Frontal cortex (tissue), 4 donors: ENCODE data around the gene ARHGEF37. TPM values are rescaled to one million over a fixed set of nuclear protein-coding genes. Genes with fewer than 3 reads are reported as not detected.

Source experiments
- DNase-seq, 2 donors: peaks; one replicate each; pipeline ENCODE4 v3.0.0; 2012; ENCODE audit warnings: low spot score in 2 of 2
- FAIRE-seq: peaks from 2 replicates; lab custom pipeline; 2012; peaks lifted over from hg19 to GRCh38; lab: Jason Lieb, UNC
- total RNA-seq: library from RNA; depleted of rRNA; stranded (reverse); fragments of >200 nt; gene quantifications from one replicate; pipeline ENCODE4 v1.2.3, GENCODE V29; 2014
- donor health status: control.
- donor health status: control.
- donor health status: control.

The ARHGEF37 gene
- total RNA-seq, 1 donor from 2014 or later, result 1.2 TPM

DNA sequence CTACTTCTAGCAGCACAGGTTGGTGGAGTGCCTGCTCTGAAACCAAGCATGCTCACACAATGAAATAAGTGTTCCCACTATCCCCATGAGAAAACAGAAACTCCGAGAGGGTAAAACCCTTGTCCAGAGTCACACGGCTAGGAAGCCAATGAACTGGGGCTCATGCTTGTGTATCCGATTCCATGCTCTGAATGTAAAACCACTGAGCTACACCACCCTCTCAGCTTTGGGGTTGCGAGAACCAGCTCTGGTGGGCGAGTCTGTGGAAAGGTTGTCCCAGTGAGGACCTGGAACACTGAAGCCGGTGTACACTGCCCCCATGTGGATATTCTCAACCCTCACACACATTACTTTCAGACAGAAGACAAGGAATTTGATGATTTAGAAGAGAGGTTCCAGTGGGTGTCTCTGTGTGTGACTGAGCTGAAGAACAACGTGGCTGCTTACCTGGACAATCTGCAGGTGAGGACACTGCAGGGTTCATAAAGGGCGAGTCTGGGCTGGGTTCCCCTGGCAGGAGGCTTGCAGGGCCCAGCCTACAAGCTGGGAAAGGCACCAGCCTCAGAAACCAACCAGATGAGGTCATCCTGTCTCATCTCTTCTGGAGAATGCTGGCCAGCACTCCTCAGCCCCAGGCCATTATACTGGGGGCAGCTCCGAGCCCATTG, 37.4 kb downstream of the ARHGEF37 start:
- DNase-seq (peak; percentile 37 to 64), FAIRE-seq (no peak)

DNA sequence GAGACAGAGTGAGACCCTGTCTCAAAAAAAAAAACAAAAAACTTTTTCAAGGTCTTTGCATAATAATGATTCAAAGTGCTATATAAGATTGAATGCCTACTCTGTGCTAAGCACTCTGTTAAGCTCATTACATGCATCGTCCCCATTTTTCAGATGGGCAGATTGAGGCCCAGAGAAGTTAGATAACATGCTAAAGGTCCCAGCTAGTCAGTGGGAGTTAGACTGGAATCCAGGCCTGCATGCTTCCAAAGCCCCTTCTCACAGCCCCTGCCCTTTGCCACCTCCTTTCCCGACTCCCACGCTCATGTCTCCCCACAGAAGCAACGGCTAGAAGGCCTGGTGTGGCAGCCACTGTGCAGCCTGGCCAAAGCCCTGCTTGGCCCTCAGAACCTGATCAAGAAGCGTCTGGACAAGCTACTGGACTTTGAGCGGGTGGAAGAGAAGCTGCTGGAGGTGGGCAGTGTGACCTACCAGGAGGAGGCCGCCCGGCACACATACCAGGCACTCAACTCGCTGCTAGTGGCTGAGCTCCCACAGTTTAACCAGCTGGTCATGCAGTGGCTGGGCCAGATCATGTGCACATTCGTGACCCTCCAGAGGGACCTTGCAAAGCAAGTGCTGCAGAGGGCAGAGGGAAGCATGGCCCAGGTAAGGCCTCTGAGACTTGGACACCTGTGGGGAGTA, 40.3 kb downstream of the ARHGEF37 start:
- FAIRE-seq (no peak), DNase-seq (no peak)

DNA sequence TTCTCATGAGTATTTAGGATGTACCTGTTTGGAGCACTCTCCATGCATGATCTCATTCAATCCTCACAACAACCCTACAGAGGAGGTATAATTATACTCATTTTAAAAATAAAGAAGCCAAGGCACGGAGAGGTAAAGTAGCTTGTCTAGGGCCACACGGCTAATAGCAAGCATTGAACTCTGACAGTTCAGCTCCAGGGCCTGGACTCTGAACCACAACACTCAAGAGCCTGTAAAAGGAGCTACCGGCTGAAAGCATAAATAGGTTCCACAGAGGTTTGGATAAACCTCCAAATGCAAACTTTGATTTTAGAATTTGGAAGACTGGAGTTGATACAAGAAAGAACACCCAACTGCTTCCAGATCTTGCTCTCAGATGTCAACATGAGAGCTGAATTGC, 41.2 kb downstream of the ARHGEF37 start:
- FAIRE-seq (no peak), DNase-seq (no peak)

DNA sequence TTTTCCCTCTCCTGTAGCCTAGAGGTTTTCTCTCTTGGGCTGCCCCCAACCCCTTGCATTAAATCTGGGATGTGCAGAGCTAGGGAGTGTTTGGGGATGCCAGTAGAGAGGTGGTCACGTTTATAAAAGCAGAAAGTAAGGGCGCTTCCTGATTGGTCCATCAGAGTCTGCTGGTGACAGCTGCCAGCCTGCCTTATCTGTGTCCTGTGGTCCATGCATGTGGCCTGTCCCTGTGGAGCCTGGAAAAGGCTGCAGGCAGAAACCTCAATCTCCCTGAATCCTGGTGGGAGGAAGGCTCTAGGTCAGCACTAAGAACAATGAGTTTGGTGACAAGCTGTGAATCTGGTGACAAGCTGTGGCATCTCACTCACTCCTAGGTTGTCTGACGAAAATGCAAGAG, 42.2 kb downstream of the ARHGEF37 start:
- no peak for DNase-seq
- FAIRE-seq, result no peak

DNA sequence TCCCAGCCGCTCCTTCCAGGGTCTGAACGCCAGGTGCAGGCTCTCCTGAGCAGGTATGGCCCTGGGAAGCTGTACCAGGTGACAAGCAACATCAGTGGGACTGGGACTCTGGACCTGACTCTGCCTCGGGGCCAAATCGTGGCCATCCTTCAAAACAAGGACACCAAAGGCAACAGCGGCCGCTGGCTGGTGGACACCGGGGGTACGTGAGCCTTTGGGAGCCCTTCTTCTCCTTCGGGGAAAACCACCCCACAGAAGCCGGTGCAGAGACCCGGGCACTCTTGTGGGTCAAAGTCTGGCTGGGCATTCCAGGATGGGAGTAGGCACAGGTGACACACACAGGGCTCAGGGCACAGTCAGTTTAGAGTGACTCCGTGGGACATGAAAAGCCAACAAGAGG, 45.8 kb downstream of the ARHGEF37 start:
- no peak for FAIRE-seq
- no peak for DNase-seq

DNA sequence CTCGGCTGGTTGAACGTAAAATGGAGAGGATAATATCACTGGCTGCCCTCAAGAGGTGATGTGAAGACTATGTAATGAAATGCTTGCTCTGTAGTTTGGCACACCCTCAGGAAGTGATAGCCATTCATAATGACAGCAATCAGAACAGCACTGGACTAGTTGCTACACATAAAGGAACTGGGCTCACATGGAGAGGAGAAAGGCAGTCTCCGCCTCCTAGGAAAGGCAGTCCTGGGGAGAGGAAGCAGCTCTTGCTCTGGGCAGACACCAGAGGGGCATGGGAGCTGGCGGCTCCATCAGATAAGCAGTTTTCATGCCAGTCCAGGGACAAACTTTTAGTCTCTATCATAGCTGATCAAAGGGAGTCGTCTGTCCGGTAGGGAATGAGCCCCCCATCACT, 46.9 kb downstream of the ARHGEF37 start:
- FAIRE-seq, result no peak

DNA sequence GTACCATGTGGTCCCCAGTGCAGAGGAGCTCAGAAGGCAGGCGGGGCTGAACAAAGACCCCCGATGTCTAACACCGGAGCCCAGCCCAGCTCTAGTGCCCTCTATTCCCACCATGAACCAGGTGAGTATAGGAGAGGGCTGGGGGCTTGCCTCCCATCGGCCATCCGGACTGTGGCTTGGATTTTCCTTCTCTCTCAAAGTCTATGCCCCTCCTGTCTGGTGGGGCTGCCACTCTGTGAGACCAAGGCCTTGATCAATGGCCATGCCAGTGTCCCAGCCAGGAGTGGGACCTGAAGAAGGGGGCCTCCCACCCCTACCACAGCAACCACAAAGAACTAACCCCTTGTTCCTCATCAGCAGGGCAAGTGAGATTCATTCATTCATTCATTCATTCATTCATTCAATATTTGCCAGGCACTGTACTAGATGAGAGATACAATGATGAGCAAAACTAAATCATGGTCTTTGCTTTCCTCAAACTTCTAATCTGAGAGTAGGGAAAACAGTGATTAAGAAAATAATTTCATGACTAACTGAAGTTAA, 47.6 kb downstream of the ARHGEF37 start:
- FAIRE-seq (no peak), DNase-seq (no peak)

More for the DNA sequence above, 46.9 kb downstream of the ARHGEF37 start:
- no peak for DNase-seq

DNA sequence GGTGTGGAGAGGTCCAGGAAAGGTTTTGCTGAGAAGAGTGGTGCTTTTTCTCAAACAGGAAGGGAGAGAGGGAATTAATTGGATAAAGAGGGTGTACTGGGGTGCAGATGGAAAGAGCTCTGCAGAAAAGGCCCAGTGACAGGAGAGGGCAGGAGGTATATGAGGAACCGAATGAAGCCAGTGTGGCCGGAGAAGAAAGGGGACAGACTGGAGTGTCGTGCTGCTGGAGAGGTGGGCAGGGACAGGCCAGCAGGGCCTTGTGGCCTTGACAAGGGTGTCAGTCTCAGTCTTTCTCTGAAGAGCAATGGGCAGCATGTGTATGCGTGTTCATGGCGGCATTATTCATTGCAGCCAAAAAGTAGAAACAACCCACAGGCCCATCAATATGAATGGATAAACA, 48.1 kb downstream of the ARHGEF37 start:
- FAIRE-seq, result no peak
- no peak for DNase-seq

DNA sequence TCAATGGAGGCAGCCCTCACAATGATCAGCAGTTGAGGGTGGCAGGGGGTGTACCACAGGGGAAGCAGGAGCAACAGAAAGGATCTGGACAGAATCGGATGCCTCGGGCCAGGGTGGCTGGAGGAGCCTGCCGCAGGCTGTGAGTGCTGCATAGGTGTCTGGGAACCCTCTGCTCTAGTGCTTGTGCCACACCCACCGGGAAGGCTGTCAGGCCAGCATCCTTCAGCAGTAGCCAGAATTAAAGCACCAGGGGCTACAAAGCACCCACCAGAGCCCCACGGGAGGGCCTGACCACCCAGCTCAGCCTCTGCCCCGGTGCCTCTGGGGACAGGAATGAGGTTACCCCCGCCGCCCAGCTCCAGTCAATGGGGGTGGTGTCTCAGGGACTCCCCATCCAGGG, 49.0 kb downstream of the ARHGEF37 start:
- DNase-seq, result no peak
- no peak for FAIRE-seq

DNA sequence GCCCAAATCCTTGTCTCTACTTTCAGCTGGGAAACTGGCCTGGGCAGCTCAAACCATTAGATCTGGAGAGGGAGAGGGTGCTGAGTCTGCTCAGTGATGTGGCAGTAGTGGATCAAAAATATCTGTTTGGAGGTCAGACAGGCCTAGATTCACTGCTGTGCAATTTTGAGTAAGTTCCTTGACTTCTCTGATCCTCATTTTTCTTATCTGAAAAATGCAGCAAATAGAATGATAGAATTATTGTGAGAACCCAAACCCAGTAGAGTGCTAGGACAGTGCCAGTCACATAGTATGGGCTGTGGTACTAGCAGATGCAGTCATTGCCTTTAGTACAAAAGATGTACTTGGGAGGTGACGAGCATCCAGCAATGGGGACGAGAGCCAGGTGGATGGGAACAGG, 50.2 kb downstream of the ARHGEF37 start:
- FAIRE-seq (no peak), DNase-seq (no peak)

DNA sequence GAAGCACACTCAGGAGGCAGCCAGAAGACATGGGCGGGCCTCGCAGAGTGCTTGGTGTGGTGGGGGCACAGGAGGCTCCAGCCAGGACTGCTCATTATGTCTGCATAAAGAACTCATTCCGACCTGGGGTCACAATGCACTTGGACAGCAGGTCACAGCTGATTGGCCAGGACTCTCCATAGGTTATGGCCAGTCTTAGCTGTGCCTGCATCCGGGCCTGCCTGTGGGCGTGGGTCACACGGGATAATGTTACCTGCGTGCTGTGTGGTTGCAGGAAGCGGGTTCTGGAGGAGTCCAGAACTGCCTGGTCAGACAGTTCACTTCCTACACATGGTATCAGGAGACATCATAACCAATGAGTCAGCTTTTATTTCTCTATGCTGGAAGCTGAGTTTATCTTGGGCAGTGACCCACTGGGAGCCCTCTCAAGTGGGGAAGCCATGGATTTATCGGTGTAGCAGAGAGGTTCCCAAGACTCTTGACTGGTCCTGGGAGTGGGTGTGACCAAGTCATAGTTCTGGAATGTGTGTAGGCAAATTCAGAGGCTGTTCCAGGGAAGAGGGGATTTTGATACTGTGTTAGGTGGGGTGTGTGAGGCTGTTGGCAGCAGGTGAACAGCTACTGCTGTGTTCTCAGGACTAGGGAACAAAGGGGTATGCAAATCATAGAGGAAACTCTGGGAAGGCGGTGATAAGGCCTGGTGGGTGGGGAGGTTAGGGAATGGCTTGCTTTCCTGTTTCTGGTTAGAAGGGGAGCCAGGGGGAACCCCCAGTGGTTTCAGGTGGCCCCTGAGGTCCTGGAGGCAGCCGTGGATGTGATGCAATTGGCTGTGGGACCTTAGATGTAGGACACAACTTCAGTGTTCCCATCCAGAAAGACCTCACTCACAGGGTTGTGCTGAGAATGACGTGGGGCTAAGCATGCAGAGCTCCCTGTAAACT, 51.3 kb downstream of the ARHGEF37 start:
- FAIRE-seq, result no peak
- no peak for DNase-seq

DNA sequence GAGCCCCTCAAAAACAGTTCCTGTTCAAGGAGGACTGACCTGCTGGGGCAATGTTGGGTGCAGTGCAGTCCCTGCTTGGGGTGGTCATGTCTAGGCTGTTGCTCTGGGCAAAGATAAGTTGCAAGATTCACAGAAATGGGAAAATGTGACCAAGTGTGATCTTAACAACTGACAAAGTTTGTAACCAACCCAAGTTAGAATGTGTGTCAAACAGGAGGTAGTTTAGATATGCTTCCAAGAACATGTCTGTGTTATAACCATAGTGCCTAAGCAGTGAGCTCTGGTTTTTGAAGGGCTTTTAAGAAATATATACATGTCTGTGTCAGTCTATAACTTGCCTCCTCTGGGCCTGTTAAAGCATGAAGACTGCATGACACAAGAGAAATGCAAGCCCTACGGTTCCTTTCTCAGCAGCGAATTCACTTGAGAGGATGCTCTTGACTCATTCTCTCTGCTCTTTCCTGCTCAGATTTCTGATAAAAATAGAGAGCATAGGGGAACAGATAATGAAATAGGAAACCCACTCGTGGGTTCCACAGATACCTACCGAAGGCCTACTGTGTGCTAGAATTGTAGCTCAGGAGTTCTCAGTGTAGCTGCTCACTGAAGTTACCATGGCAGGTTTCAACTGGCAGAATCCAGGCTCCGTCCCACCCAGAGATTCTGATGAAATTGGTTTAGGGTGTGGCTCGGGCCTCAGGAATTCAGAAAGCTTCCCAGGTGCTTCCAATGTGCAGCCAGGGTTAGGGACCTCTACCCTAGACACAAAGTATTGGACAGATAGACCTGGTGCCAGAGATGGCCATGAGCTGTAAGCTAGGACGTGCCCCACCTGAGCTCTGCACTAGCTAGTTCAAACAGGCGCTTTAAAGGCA, 52.4 kb downstream of the ARHGEF37 start:
- DNase-seq (no peak), FAIRE-seq (no peak)

DNA sequence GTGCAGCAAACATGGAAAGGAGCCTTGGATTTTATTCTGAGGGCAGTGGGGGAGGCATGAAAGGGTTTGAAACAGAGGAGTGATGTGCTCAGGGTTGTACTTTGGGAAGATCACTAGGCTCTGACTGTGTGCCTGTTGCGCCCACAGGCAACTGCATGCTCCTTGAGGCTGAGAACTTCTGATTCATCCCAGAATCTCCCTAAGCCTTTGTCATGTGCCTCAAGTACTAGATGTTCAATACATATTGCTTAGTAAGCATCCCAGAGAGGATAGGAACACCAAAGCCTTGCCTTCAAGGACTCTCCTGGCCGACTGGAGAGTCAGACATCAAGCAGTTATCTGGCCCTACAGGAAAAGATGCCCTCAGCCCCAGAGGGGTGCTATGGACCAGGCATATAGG, 54.1 kb downstream of the ARHGEF37 start:
- FAIRE-seq (no peak), DNase-seq (no peak)

DNA sequence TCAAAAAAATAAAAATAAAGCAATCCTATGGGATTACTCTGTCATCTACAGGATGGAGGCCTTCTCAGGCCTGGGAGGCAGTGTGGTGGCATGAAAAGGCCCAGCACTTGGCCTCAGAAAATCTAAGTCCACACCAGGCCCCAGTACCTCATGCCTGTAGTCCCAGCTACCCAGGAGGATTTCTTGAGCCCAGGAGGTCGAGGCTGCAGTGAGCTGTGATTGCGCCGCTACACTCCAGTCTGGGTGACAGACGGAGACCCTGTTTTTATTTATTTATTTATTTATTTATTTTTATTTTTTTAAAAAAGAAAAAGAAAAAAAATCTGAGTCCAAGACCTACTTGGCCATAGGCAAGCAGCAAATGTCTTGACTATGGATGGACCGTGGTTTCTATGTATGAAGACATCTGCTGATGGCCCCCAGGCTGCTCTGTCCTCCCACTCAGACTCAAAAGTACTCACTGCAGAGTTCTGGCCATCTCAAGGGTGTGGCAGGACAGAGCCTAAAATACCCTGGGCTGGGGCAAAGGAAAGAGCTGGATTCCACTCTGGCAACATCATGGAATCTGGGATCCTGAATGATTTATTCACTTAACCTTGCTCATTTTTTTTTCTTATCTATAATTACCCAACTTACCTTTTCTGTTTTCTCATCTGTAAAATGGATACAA, 55.0 kb downstream of the ARHGEF37 start:
- FAIRE-seq (no peak), DNase-seq (no peak)

DNA sequence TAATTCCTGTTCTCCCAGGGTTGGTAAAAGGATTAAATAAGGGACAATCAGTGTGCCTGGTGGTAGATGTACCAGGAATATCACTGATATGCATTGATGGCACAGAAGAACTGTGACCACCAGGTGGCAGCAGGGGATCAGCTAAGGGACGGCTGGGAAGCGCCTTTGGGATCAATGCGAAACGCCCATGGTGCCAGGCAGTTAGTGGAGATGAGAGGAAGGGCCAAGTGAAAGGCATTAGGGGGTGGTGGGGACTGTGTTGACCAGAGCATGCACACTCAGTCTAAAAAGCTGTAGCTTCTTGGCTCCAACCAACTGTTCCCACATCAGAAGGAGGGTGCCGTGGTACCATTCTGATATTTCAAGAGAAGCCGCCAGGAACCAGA, 55.6 kb downstream of the ARHGEF37 start:
- FAIRE-seq, result no peak
- DNase-seq, result peak; percentile 37 to 72

DNA sequence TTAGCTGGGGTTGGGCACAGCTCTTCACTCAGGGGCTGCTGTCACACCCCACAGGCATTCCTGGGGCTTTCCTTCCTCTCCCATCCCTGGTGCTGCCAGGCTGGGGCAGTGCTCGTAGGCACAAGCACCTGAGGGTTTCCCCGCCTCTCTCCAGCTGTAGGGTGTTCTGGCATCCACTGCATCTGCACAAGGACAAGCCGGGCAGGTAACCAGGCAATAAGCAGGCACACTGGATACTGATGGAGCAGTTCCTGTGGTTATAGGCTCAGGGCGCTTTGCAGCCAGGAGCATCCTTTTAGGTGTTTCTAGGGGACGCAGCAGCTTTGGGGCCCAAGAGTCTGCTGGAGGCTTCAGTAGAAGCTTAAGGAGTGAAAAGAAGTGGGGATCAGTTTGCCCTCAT, 56.8 kb downstream of the ARHGEF37 start:
- no peak for FAIRE-seq
- DNase-seq, result no peak

DNA sequence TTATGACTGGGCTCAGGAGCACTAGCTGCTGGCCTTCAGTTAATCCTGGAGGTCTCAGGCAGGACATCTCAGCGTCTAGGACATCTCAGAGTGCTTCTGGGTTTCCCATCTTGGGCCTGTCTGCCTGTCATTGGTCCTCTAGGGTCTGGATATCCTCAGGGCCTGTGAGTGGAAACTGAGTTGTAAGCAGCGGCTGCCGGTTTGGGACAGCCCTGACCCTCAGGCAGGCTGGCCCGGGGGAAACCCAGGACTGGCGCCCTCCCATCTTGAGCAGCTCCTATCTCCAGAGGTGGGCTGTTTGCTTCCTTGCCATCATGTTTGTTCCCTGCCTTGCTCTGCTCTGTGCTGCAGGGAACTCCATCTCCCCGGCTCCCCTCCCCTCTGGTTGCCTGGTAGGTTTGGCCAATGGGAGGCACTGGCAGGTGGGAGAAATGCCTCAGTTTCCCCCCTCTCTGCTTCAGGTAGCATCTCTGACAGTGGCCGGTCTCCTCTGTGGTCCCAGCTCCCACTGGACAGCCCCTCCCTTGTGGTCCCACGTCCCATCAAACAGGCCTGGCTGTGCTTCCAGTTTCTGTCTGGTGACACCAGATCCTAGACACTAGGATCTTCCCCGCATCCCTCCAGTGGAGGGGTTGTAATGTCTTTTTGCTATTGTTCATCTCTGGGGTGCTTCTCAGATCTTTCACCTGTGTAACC, 57.4 kb downstream of the ARHGEF37 start:
- FAIRE-seq, result no peak

DNA sequence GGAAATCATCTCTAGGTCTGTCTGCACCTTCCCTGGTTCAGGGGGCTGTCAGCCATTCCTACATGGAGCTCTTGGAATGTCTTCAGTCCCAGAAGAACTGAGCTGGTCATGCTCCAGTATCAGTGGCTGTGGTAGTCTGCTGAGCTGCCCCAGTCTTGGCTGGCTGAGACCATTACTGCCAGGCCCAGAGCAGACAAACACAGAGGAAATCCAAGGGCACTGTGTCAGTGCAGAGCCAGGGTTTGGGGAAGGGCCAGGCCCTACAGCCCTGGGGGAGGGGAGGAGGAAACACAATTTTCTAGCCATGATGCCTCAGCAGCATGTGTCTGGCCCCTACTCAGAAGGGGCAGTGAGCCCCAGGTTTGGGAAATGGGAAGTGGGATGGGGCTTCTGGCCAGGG, 58.4 kb downstream of the ARHGEF37 start:
- FAIRE-seq (no peak), DNase-seq (no peak)

More for the DNA sequence above, 57.4 kb downstream of the ARHGEF37 start:
- DNase-seq, result no peak
